Loucy (cell line): Measurements from ENCODE around the gene GRID1.

Experiments
- H2AFZ ChIP-seq: fragments of 200-600 bp; sonication (generic); 2 replicates; pipeline ENCODE4 v1.6.0; 2016; ENCODE audit warnings: antibody characterized with exemption, mild to moderate bottlenecking, low read length, moderate library complexity
- H3F3A ChIP-seq: fragments of 200-600 bp; 2 replicates; pipeline ENCODE4 v1.6.0; 2016; ENCODE audit warnings: antibody characterized with exemption, low read depth, mild to moderate bottlenecking
- H3K27me3 ChIP-seq: fragments of 200-600 bp; sonication (generic); 2 replicates; pipeline ENCODE4 v1.6.1; 2014; ENCODE audit warnings: low read length, mild to moderate bottlenecking; ENCODE audit not compliant: insufficient read depth, poor library complexity, severe bottlenecking
- H3K36me3 ChIP-seq: fragments of 200-600 bp; sonication (generic); 2 replicates; pipeline ENCODE4 v1.6.1; 2016; ENCODE audit warnings: low read length; ENCODE audit not compliant: insufficient read depth
- H3K4me1 ChIP-seq: fragments of 200-600 bp; sonication (generic); 2 replicates; pipeline ENCODE4 v1.5.1; 2014; ENCODE audit warnings: low read length, mild to moderate bottlenecking; ENCODE audit not compliant: insufficient read depth, poor library complexity, severe bottlenecking
- H3K4me2 ChIP-seq: fragments of 200-600 bp; sonication (generic); 2 replicates; pipeline ENCODE4 v1.6.0; 2014; ENCODE audit warnings: antibody characterized with exemption, low read length, low read depth, mild to moderate bottlenecking; ENCODE audit not compliant: poor library complexity, severe bottlenecking
- H3K4me3 ChIP-seq: fragments of 200-600 bp; sonication (generic); 2 replicates; pipeline ENCODE4 v1.5.1; 2014; ENCODE audit warnings: low read length, mild to moderate bottlenecking, mixed read lengths; ENCODE audit not compliant: poor library complexity, severe bottlenecking
- H3K79me2 ChIP-seq: fragments of 200-600 bp; sonication (generic); 2 replicates; pipeline ENCODE4 v1.6.1; 2014; ENCODE audit warnings: low read length; ENCODE audit not compliant: insufficient read depth
- H3K9ac ChIP-seq: fragments of 200-600 bp; sonication (generic); 2 replicates; pipeline ENCODE4 v1.6.0; 2014; ENCODE audit warnings: mild to moderate bottlenecking, low read depth, low read length, moderate library complexity; ENCODE audit not compliant: poor library complexity, severe bottlenecking
- H3K9me2 ChIP-seq: fragments of 200-600 bp; sonication (generic); replicated peaks from 2 replicates; pipeline ENCODE4 v1.6.1; 2016; ENCODE audit warnings: low read depth, low read length, mixed read lengths
- H3K9me3 ChIP-seq: fragments of 200-600 bp; sonication (generic); 2 replicates; pipeline ENCODE4 v1.6.1; 2014; ENCODE audit warnings: mild to moderate bottlenecking, antibody characterized with exemption, low read length, low read depth; ENCODE audit not compliant: insufficient read depth
- H4K20me1 ChIP-seq: fragments of 200-600 bp; sonication (generic); 2 replicates; pipeline ENCODE4 v1.6.0; 2014; ENCODE audit warnings: antibody characterized with exemption, low read length, mild to moderate bottlenecking; ENCODE audit not compliant: insufficient read depth, poor library complexity, severe bottlenecking
- EZH2phosphoT487 ChIP-seq: fragments of 200-600 bp; IDR thresholded peaks from 2 replicates; pipeline ENCODE4 v1.6.1; 2018; ENCODE audit warnings: antibody characterized with exemption, mild to moderate bottlenecking, moderate library complexity, borderline replicate concordance
- TF ChIP-seq, protein P1 (sequence below): fragments of 200-600 bp; sonication (generic); conservative IDR thresholded peaks from 2 replicates; pipeline ENCODE4 v1.5.1; 2014; ENCODE audit warnings: mild to moderate bottlenecking, antibody characterized with exemption, low read length

GRID1 gene

DNA sequence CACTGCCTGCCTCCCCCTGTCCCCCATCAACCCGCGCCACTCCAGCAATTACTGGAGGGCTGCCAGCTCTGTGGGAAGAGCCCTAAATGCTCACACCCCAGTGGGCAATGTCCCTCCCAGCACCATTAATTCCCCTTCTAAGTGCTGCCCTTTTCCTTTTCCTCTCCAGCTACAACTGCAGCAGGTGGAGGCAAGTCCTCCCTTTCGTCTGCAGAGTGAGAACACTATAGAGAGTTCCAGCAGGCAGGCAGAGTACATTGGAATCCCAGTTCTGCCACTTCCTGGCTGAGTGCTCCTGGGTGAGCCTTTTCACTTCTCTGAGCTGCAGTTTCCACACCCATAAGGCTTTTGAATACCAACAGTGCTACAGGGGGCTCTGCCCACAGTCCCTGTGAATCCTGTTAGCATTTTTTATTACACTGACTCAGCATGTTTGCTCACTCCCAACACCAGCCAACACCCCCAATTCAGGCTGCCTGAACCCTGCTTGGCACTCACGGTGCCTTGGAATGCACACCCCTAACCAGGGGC, 447.0 kb downstream of the GRID1 start:
- no peaks in the 10 kb centered on the region for H4K20me1 ChIP-seq
- H3K9me3 ChIP-seq: no peaks in the 10 kb centered on the region
- no peaks in the 10 kb centered on the region for H3F3A ChIP-seq
- no peak overlapping the region for H3K4me2 ChIP-seq
- H3K9ac ChIP-seq: no peak overlapping the region
- H2AFZ ChIP-seq: no peak overlapping the region
- no peaks in the 10 kb centered on the region for H3K36me3 ChIP-seq
- H3K9me2 ChIP-seq: no peaks in the 10 kb centered on the region
- H3K79me2 ChIP-seq: no peaks in the 10 kb centered on the region
- H3K27me3 ChIP-seq: no peaks in the 10 kb centered on the region
- no peak overlapping the region for H3K4me3 ChIP-seq
- no peaks in the 10 kb centered on the region for H3K4me1 ChIP-seq
- TF ChIP-seq, protein P1, sequence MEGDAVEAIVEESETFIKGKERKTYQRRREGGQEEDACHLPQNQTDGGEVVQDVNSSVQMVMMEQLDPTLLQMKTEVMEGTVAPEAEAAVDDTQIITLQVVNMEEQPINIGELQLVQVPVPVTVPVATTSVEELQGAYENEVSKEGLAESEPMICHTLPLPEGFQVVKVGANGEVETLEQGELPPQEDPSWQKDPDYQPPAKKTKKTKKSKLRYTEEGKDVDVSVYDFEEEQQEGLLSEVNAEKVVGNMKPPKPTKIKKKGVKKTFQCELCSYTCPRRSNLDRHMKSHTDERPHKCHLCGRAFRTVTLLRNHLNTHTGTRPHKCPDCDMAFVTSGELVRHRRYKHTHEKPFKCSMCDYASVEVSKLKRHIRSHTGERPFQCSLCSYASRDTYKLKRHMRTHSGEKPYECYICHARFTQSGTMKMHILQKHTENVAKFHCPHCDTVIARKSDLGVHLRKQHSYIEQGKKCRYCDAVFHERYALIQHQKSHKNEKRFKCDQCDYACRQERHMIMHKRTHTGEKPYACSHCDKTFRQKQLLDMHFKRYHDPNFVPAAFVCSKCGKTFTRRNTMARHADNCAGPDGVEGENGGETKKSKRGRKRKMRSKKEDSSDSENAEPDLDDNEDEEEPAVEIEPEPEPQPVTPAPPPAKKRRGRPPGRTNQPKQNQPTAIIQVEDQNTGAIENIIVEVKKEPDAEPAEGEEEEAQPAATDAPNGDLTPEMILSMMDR: no peak
- TF ChIP-seq EZH2phosphoT487: no peak

- H3K4me3 ChIP-seq: no peak overlapping the region
- H3K79me2 ChIP-seq: no peaks in the 10 kb centered on the region
- no peaks in the 10 kb centered on the region for H3K9me2 ChIP-seq
- no peak overlapping the region for H2AFZ ChIP-seq
- H4K20me1 ChIP-seq: no peaks in the 10 kb centered on the region
- no peaks in the 10 kb centered on the region for H3F3A ChIP-seq
- no peak overlapping the region for H3K4me2 ChIP-seq
- H3K4me1 ChIP-seq: no peaks in the 10 kb centered on the region
- H3K27me3 ChIP-seq: no peaks in the 10 kb centered on the region
- H3K9ac ChIP-seq: no peak overlapping the region
- no peaks in the 10 kb centered on the region for H3K9me3 ChIP-seq
- TF ChIP-seq, protein P1: no peak
- TF ChIP-seq EZH2phosphoT487: no peak
- H3K36me3 ChIP-seq: no peaks in the 10 kb centered on the region
These were observed 448.2 kb downstream of the GRID1 start for GRCh38 chr10:85918371-85918770.

- Histone ChIP-seq H3K4me2 (no peak overlapping the region), H3K9me2 (no peaks in the 10 kb centered on the region), H3K79me2 (no peaks in the 10 kb centered on the region), H3K27me3 (no peaks in the 10 kb centered on the region), H3K4me1 (no peaks in the 10 kb centered on the region), H2AFZ (no peak overlapping the region), H4K20me1 (no peaks in the 10 kb centered on the region), H3F3A (no peaks in the 10 kb centered on the region), H3K4me3 (no peak overlapping the region), H3K9me3 (no peaks in the 10 kb centered on the region), H3K36me3 (no peaks in the 10 kb centered on the region), H3K9ac (no peak overlapping the region)
- TF ChIP-seq, protein P1: no peak
- no peak for TF ChIP-seq EZH2phosphoT487
These were observed 449.0 kb downstream of the GRID1 start for GRCh38 chr10:85917601-85918000.
